Fibroblast of the conjunctiva (primary cell): ENCODE data around the gene LHX5.

ENCODE experiments used
- DNase-seq: peaks from one replicate; pipeline ENCODE4 v3.0.0-alpha.2; 2010; ENCODE audit warnings: low read depth

The LHX5 gene

DNA sequence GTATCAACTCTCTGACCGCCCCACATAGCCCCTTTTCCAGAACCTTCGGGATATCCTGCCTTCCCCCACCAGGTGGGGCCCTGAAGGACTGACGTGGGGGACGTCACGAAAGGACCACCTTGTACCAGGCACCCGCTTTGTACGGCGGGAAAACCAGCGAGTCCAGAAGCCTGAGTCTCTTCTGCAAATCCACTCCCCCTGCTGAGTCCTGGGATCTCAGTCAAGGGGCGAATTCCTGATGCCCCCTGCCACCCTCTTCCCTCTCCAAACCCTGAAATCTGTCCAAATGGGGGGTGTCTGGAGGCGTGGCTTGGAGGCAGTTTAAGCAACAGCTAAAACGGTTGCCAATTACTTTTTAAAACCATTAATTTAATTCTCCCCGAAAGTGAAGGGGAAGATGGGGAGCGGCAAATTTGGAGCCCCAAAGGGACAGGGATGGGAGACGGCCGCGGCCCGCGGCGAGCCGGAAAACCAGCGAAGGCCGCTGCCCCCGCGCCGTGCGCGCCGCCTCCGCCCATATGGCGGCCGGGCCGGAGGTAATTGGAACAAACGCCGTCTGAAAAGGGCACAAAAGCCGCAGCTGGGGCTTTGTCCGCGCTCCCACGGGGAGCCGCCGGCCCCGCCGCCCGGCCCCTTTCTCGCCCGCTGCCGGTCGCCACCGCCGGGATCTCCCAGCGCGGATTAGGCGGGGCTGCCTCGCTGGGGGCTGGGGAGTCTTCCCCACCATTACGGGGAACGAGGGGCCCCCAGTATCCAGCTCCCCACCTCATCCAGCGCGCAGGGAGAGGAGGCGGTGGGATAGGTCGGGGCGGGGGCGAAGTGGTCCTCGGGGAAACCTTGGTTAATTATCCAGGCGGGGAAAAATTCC is 6.6 kb downstream of the LHX5 start:
- DNase-seq, result no peak

DNA sequence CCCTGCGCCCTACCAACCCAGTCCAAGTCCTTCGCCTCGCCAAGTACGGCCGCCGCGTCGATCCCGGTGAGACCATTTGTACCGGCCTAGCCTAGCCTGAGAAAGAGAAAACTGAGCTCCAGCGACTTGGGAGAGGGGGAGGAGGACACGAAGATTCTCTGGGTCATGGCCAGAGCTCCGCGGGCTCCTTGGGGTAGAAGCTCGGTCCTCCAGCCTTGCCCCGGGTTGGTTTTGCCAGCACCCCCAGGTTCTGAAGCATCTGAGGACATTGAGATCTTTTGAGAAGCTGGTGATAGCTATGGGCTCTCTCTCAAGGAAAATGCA is 7.3 kb downstream of the LHX5 start:
- DNase-seq, result no peak

DNA sequence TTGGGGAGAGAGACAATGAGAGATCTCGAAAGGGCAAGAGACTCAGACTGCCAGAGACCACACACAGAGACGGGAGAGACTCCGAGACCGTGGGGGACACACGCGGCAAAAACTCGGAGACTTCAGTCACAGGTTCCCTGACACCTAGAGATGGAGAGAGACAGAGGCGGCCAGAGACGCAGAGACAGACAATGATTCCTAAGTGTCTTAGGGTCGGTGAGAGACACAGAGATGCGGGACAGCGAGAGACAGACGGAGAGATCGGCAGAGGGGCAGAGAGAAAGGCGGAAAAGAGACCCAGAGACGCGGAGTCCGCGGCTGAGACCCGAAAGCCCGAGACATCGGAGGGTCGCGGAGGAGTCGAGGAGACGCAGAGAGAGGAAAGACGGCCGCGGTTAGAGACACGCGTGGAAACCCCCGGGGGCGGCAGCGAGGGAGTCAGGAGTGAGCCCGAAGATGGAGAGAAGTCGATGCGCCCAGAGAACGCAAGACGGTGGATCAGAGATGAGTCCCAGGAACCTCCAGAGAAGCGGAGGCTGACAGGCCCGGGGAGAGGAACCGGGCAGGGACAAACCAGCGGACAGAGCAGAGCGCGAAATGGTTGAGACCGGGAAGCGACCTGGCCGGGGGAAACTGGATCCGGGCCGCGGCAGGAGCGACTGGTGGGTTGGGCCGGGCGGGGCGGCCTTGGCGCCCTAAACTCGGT is 7.8 kb downstream of the LHX5 start:
- DNase-seq, result no peak

DNA sequence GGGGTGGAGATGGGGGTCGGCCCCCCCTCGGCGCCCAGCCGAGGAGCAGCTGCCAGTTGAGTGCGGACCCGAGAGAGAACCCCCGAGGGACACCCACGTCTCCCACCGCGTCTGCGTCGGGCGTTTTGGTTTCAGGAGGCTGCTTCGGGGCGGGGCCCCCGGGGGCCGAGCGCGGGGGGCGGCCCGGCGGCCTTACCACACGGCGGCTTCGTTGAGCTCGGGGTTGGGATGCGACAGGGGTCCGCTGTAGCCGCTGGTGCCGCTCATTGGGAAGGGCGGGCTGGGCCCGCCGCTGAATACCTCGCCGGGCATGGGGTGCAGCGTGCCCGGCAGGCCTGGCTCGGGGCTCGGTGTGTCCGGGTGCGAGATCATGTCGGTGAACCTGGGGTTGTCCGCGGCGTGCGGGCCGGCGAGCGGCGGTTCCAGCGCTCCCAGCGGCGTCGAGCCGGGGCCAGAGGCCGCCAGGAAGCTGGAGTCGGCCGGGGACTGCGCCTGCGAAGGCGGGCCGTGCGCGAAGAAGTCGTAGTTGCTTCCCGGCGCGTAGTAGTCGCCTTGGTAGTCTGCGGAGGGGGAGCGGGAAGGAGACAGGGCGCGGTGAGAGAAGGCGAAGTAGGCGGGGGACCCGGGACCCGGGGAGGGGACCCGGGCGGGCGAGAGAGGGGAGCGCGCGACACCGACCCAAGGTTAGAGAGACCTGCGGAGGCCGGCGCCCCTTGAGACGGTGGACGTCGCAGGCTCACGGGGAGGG is 8.5 kb downstream of the LHX5 start:
- DNase-seq, result no peak

DNA sequence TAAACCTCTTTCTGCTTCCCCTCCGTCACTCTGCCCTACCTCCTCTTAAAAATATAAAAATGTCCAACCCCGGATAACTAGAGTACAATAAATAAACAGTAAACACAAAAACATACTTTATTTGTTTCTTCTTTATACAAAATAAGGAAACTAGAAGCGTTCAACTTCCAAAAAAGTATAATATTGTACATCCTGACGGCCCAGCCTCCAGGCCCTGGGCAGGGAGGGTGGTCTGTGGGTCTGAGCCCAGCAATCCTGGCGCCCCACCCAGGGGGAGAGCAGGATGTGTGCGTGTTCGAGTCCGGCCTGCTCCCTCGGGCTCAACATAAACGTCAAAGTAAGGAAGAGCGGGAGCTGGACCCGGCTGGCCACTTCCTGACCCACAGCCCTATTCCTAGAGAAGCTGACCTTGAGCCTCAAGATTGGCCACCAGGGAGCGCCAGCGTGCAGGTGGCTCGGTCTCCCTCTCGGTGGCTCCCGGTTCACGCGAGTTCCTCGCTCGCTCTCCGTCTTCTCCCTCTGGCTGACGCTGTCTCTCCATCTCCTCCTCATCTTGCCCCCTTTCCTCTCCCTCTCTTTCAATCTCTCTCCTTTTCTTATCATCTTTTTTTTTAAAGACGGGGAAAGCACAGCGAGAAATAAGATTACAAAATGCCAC is 9.4 kb downstream of the LHX5 start:
- DNase-seq, result peak; percentile 54

DNA sequence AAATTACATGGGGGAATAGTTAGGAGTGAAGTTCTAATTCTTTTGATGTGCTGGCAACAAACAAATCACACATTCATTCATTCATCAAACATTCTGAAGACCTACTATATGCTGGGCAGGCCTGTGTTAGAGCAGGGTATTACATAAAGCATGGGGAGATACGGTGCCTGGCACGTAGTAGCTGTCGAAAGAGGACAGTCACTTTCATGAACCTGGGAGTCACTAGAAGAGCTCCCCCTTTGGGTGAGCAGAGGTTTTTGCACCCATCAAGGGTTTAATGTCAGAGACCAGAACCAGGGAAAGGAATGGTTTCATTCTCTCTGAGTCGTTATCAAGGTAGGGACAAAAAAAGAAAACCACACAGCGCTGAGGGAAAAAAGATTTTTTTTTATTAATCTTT is 10.0 kb downstream of the LHX5 start:
- DNase-seq, result no peak

DNA sequence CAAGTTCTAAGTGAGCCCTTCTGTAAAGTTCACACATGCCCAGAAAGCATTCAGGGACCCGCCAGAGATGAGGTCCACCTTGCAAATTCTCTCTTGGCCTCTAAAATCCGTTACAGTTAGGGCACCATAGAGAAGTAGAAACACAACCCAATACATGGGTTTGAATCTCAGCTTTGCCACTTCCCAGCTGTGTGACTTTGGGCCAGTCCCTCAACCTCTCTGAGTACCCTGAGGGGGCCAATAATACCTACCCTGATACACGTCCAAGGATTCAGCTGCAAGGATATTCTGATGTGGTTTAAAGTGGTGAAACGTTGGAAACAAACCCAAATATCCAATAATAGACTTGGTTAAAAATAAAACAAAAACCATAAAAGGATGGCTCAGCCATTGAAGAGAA is 11.7 kb downstream of the LHX5 start:
- DNase-seq, result no peak

DNA sequence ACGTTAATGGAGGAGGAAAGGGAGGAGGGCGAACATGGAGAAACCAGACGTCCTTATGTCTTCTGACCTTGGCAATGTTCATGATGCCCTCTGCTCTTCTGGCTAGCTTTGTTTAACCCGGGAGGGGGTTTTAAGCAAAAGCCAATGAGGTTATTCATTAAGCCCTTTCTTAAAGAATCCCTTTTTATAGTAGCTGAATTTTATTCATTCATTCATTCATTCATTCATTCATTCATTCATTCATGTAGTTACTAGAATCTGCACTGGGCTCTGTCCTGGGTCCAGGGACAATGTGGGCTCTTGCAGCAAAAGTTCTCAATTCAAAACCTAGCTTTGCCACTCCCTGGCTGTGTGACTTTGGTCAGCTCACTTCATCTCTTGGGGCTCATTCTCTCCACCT is 14.0 kb downstream of the LHX5 start:
- no peak for DNase-seq

DNA sequence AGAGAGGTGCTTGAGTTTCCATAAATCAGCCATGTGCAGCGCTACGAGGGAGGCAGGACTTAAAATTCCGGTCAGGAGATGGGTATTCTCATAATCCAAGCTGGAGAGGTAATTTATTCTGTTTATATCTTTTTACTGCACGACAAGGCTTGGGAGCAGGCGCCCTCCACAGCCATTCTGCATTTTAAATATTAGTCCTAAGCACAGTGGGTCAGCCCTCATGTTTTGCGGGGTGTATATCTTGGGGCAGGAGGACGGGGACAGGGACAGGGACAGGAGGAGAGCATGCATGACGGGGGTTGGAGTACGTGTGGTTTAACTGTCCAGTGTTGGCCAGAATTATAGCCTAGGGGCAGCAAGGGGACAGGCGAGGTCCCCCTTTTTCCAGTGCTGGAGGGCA is 14.5 kb downstream of the LHX5 start:
- no peak for DNase-seq

DNA sequence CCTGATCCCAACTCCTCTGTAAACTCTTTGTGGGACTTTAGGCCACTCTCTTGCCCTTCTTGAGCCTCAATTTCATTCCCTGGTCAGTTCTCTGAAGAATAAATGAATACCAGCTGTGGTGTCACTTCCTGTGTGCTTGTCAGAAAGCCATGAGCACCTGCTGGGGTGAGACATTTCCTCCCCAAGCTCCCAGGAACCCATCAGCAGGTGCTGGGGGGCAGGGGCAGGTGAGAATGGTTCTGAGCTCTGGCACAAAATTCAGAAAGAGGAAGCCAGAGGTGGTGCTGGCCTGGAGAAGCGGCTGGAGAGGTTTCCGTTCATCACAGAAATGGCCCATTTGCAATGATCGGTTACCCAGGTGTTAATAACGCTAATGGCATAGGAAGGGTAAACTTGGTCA is 14.9 kb downstream of the LHX5 start:
- no peak for DNase-seq

DNA sequence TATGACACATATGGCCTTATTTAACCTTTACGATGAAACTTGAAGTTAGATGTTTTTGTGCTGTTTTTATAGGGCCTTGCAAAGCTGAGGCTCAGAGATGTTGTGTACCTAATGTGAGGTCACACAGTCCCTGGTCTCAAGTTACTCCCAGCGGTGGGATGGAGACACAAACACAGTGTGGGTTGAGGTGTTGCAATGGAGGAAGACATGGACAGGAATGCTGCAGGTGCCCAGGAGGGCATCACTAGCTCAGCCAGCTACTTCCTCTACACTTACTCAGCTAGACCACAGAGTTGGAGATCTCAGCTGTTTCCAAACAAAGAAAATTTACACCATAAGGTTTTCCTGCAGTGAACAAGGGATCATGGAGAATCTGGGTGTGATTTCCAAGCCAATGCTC is 15.5 kb downstream of the LHX5 start:
- DNase-seq, result no peak

DNA sequence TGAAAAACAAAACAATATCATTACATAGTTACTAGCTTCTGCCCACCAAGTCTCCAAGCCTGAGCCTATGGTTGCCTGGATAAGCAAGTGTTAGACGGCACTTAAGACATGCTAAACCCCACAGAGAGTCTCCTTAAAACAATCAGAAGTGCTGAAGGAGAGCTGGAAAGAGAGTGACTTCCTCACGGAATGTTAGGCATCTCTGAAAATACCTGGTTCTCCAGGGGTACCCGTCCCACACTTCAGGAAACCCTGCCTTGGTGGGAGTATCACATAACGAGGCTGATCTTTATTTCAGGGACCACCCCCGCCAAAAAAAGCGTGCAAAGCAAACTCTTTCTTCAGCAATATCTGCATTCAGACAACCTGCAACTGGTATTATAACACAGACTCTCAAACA is 18.3 kb downstream of the LHX5 start:
- no peak for DNase-seq

DNA sequence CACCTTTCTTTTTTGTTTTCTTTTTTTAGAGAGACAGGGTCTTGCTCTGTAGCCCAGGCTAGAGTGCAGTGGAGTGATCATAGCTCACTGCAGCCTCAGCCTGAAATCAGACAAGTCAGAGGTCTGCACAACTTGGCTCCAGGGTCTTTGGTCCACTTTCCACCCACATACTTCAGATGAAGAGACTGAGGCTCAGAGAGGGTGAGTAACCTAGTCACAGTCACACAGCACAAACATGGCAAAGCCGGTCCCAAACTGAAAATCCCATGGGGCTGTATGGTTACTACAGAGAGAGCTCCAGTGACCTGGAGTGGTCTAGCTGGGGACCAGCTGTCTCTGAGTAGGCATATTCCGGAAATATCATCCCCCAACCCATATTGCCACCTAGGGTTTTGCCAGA is 19.2 kb downstream of the LHX5 start:
- no peak for DNase-seq

DNA sequence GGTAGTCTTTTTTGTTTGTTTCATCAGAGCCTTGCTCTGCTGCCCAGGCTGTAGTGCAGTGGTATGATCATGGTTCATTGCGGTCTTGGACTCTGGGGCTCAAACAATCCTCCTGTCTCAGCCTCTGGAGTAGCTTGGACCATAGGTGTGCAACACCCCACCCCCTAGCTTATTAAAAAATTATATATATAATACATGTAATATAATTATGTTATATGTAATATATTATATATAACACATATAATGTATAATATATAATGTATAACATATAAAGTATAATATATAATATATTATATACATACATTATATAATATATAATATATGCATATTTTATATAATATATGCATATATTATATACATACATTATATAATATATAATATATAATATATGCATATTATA is 21.8 kb downstream of the LHX5 start:
- DNase-seq, result no peak

DNA sequence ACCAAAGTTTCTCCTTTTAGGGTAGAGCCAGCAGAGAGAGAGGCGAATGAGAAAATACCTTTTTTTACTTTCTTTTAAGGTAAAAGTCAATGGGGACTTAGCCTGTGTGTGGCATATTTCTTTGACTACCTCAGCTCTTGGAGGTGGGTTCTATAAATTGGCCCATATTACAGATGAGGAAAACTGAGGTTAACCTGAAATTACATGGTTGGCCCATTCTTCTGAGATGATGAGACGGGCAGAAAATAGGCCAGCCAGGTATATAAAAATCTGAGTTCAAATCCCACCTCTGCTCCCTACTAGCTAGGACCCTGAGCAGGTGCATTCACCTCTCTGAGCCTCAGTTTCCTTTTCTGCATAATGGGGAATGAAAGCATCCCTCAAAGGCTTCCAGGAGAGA is 22.4 kb downstream of the LHX5 start:
- DNase-seq, result no peak

DNA sequence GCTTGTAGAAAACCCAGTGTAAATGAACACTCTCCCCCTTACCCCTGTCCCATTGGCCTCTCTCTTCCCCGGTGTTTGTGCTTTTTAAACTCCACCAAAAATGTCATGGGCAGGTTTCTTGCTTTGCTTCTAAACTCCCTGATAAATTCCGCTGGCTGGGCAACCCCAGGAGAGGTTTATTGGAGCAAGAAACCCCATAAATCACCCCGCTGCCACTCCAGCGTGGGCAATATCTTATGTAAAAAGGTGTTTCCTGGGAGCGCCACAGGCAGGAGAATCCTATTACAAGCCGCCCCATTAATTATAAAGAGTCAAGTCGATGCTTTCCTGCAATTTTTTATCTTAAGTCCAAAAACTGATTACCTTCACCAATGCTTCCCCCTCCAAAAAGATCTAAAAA is 22.8 kb downstream of the LHX5 start:
- no peak for DNase-seq

DNA sequence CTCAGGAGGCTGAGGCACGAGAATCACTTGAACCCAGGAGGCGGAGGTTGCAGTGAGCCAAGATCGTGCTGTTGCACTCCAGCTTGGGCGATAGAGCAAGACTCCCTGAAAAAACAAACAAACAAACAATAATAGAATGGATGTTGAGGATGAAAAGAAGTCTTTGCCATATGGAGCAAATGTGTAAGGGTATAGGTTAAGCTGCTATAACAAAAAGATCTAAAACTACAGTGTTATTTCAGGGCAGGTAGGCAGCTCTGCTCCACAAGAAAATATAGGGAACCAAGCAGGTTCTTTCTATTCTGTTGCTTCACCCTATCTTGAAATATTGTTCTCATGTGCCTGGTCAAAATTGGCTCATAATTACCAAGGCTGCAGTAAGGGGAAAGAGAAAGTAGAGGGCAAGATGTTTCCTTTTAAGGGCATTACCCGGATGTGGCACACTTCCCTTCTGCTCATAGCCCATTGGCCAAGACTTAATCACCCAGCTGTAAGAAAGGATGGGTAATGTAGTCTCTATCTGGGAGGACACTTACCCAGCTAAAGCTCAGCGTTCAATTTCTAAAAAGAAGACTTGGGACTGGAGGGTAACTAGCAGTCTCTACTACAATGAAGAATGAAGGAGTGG is 26.0 kb downstream of the LHX5 start:
- DNase-seq, result no peak

DNA sequence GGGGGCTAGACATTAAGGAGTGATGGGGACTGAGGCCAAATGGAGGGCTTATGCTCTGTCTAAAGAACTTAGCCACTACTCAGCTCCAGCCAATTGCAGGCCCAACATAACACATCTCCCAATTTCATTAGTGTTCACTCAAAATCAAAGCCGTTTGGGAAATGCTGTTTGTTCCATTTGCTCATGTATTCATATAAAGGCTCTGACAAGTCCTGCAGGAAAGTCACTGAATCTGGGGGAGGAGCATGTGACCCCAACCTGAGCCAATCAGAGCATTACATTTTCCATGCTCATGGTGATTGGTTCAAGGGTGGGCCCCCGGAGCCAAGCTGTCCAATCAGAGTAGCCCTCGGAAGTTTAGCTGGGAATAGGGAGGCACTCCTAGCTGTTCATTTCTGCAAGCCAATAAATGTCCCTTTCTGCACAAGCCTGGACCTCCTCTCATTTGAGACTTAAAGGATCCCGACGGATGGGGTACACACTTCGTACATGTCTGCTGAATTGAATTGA is 28.6 kb downstream of the LHX5 start:
- DNase-seq, result no peak

DNA sequence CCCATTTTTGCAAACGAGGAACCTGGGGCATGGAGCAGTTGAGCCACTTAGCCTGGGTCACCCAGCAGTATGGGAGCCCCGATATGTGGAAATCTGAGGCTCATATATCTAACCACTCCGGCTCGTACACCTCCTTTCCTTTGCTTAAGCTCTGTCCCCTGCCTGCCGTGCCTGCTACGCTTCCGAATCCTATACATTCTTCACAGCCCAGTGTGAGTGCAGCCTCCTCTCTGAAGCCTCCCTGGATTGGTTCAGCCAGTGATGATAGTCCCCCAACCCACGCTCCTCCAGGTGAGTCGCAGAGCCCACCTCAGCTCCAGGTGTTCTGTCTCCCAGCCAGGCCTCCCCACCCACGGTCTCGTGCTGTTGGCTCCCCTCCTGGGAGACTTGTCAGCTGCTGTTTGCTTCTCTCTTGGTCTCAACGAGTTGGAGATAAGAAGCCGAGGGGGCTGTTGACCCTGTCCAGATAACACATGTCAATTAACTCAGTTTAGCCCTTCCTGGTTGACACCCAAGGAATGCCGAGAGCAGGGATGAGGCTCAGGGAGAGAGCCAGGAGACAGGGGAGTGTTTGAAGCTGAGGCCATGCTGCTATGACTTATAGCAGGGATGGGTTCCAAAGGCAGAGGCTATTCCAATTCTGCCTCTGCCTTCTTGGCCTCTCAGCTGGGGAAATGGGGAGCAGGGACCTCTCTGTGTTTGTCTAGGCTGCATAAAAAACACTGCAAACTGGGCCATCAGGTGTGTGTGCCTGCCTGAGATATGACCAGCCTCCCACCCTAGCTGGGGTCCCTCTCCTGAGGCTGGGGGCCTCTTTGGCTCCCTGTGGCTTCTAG is 30.5 kb downstream of the LHX5 start:
- no peak for DNase-seq

DNA sequence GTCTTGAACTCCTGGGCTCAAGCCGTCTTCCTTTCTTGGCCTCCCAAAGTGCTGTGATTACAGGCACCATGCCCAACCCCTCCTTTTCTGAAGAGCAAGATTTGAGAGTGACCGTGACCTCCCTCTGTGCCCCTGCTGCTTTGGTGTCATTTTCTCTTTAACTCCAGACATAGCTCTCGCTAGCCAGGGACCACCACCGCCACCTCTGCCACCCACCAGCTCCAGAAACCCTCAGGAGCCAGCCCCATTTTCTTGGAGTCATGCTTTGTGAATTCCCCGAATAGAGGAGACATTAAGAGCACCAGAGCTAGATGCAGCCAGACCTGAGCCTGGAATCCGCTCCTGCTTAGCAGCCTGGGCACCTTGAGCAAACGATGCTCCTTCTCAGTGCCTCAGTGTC is 31.3 kb downstream of the LHX5 start:
- DNase-seq, result no peak

DNA sequence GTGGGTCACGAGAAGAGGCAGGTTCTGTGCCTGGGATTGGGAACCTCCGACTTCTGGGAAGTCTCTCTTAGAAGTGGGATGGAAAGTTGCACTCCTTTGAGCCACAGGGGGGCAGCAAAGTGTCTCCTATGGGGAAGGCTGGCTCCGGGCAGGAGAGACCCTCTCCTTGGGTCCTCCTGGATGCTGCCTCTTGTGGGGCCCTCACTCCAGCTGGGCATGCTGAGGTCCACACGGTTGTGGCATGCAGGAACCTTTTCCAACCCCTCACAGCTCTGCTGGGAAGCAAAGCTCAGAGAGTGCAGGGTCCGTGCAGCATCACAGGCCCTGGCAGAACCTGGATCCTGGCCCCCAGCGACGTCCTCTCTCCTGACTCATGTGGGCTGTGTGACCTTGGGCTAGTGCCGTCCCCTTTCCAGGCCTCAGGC is 32.1 kb downstream of the LHX5 start:
- DNase-seq, result no peak
